Right renal cortex interstitium (tissue), 3 donors: ENCODE data around the gene TOMM22. TPM values are rescaled to one million over a fixed set of nuclear protein-coding genes. Genes with fewer than 3 reads are reported as not detected.

Experiments
- DNase-seq, 3 donors: peaks; one replicate each; pipeline ENCODE4 v3.0.0-alpha.2; 2013; ENCODE audit warnings: low read depth in 3 of 3, low spot score in 2 of 3
- polyA plus RNA-seq, 3 donors: library from polyadenylated mRNA; unstranded; fragments of 120-200 nt; gene quantifications; one replicate each; pipeline ENCODE4 v1.2.1, GENCODE V29; 2013; ENCODE audit not compliant: insufficient read length in 3 of 3

The TOMM22 gene
- polyA plus RNA-seq, 3 donors: 99.8 to 103 (median 103) TPM

GRCh38 chr22:38712486-38713207 is 30.9 kb downstream of the TOMM22 start:
- no peak for DNase-seq

- no peak for DNase-seq
Measured at GRCh38 chr22:38713921-38714320, 32.2 kb downstream of the TOMM22 start.

GRCh38 chr22:38715176-38715764 is 33.5 kb downstream of the TOMM22 start:
- no peak for DNase-seq

- DNase-seq: no peak
Measured at GRCh38 chr22:38715852-38716251, 34.1 kb downstream of the TOMM22 start.

GRCh38 chr22:38716271-38716670 is 34.5 kb downstream of the TOMM22 start:
- no peak for DNase-seq

- DNase-seq: no peak
Measured at GRCh38 chr22:38716826-38717225, 35.1 kb downstream of the TOMM22 start.

GRCh38 chr22:38717244-38717643 is 35.5 kb downstream of the TOMM22 start:
- no peak for DNase-seq

- no peak for DNase-seq
Measured at GRCh38 chr22:38718414-38718813, 36.7 kb downstream of the TOMM22 start.

- DNase-seq: no peak
Measured at GRCh38 chr22:38719196-38719595, 37.4 kb downstream of the TOMM22 start.

- no peak for DNase-seq
Measured at GRCh38 chr22:38720350-38720749, 38.6 kb downstream of the TOMM22 start.

- DNase-seq: no peak
Measured at GRCh38 chr22:38721551-38721950, 39.8 kb downstream of the TOMM22 start.

GRCh38 chr22:38724176-38724575 is 42.4 kb downstream of the TOMM22 start:
- DNase-seq: no peak

GRCh38 chr22:38724926-38725571 is 43.3 kb downstream of the TOMM22 start:
- no peak for DNase-seq

GRCh38 chr22:38725900-38726655 is 44.3 kb downstream of the TOMM22 start:
- DNase-seq: no peak

GRCh38 chr22:38727123-38727522 is 45.4 kb downstream of the TOMM22 start:
- no peak for DNase-seq

GRCh38 chr22:38727530-38728451 is 46.0 kb downstream of the TOMM22 start:
- DNase-seq: no peak

GRCh38 chr22:38728871-38729796 is 47.4 kb downstream of the TOMM22 start:
- DNase-seq: no peak

GRCh38 chr22:38729946-38730345 is 48.2 kb downstream of the TOMM22 start:
- DNase-seq: no peak

GRCh38 chr22:38730411-38730871 is 48.7 kb downstream of the TOMM22 start:
- no peak for DNase-seq
